Measurements from ENCODE around the gene NCEH1. TPM values are rescaled to one million over a fixed set of nuclear protein-coding genes. Genes with fewer than 3 reads are reported as not detected.
A peak's percentile ranks its signal among the peaks of the same experiment; 100 is the strongest.

The NCEH1 gene
- total and polyA plus RNA-seq, 4 donors, result 1.1 to 32.3 (median 2.5) TPM

DNA sequence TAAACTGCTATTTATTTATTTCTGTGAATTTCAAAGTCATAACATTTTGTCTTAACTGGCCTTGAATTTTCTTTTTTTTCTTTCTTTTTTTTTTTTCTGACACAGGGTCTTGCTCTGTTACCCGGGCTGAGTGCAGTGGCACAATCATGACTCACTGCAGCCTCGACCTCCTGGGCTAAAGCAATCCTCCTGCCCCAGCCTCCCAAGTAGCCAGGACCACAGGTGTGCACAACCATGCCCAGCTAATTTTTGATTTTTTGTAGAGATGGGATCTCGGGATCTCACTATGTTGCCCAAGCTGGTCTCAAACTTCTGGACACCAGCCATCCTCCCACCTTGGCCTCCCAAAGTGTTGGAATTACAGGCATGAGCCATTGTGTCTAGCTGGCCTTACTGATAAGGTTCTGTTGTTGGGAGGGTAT is 110.2 kb downstream of the NCEH1 start:
- Histone ChIP-seq H3K9ac (ENCODE audit: low read depth in 1 of 2, low read length in 2 of 2) (no peak overlapping the region), H3K36me3 (ENCODE audit: control insufficient read depth in 4 of 4, insufficient read depth in 3 of 4, low read depth in 1 of 4, low read length in 3 of 4) (no peaks in the 10 kb centered on the region), H3K9me3 (ENCODE audit: control insufficient read depth in 4 of 4, low read length in 3 of 4) (no peaks in the 10 kb centered on the region), H3K27ac (ENCODE audit: low read depth in 1 of 2, low read length in 2 of 2) (no peak overlapping the region), H3K4me3 (ENCODE audit: low read depth in 1 of 3, low read length in 3 of 3) (no peak overlapping the region), H3K4me1 (ENCODE audit: control insufficient read depth in 4 of 4, insufficient read depth in 4 of 4, low read length in 3 of 4) (peaks cover 3 to 29% (median 19%) of the 10 kb centered on the region in 4 donors), H3K27me3 (ENCODE audit: control insufficient read depth in 4 of 4, insufficient read depth in 4 of 4, low read length in 3 of 4) (no peaks in the 10 kb centered on the region)
- no peak for DNase-seq (ENCODE audit: low spot score)
- TF ChIP-seq, protein P1, sequence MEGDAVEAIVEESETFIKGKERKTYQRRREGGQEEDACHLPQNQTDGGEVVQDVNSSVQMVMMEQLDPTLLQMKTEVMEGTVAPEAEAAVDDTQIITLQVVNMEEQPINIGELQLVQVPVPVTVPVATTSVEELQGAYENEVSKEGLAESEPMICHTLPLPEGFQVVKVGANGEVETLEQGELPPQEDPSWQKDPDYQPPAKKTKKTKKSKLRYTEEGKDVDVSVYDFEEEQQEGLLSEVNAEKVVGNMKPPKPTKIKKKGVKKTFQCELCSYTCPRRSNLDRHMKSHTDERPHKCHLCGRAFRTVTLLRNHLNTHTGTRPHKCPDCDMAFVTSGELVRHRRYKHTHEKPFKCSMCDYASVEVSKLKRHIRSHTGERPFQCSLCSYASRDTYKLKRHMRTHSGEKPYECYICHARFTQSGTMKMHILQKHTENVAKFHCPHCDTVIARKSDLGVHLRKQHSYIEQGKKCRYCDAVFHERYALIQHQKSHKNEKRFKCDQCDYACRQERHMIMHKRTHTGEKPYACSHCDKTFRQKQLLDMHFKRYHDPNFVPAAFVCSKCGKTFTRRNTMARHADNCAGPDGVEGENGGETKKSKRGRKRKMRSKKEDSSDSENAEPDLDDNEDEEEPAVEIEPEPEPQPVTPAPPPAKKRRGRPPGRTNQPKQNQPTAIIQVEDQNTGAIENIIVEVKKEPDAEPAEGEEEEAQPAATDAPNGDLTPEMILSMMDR (IDR thresholded peaks at IDR 0.05; ENCODE audit: low read depth, low read length, missing input control), result no peak
- TF ChIP-seq JUND (IDR thresholded peaks at IDR 0.05), result no peak
- no peak for TF ChIP-seq NR2F2 (IDR thresholded peaks at IDR 0.05)
- TF ChIP-seq MAX (IDR thresholded peaks at IDR 0.05), result no peak
- no peak for TF ChIP-seq ATF3 (IDR thresholded peaks at IDR 0.05)
- TF ChIP-seq YY1 (IDR thresholded peaks at IDR 0.05), result no peak
- no peak for TF ChIP-seq HNF4G (IDR thresholded peaks at IDR 0.05)
- no peak for TF ChIP-seq GABPA (IDR thresholded peaks at IDR 0.05 in 1 of 2, conservative IDR thresholded peaks at IDR 0.05 in 1 of 2)
- TF ChIP-seq FOXA2 (IDR thresholded peaks at IDR 0.05), result no peak
- 84% methylated on average over 3 of the region's 3 CpGs for WGBS

DNA sequence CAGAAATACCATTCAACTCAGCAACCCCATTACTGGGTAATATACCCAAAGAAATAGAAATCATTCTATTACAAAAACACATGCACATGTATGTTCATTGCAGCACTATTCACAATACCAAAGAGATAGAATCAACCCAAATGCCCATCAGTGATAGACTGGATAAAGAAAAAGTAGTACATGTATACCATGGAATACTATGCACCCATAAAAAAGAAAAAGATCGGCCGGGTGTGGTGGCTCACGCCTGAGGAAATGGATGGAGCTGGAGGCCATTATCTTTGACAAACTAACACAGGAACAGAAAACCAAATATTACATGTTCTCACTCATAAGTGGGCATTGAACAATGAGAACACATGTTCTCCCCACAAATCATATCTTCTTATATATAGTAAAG is 112.0 kb downstream of the NCEH1 start:
- H3K4me1 ChIP-seq (ENCODE audit: control insufficient read depth in 4 of 4, insufficient read depth in 4 of 4, low read length in 3 of 4), result peaks cover 5 to 39% (median 20%) of the 10 kb centered on the region in 4 donors
- no peaks in the 10 kb centered on the region for H3K27me3 ChIP-seq (ENCODE audit: control insufficient read depth in 4 of 4, insufficient read depth in 4 of 4, low read length in 3 of 4)
- 96% methylated on average over 3 of the region's 3 CpGs for WGBS
- no peak overlapping the region for H3K27ac ChIP-seq (ENCODE audit: low read depth in 1 of 2, low read length in 2 of 2)
- no peak for TF ChIP-seq FOXA2 (IDR thresholded peaks at IDR 0.05)
- TF ChIP-seq NR2F2 (IDR thresholded peaks at IDR 0.05), result no peak
- no peak for TF ChIP-seq HNF4A (conservative IDR thresholded peaks at IDR 0.05)
- H3K9me3 ChIP-seq (ENCODE audit: control insufficient read depth in 4 of 4, low read length in 3 of 4), result no peaks in the 10 kb centered on the region
- H3K36me3 ChIP-seq (ENCODE audit: control insufficient read depth in 4 of 4, insufficient read depth in 3 of 4, low read depth in 1 of 4, low read length in 3 of 4), result no peaks in the 10 kb centered on the region
- H3K9ac ChIP-seq (ENCODE audit: low read depth in 1 of 2, low read length in 2 of 2), result no peak overlapping the region
- no peak for DNase-seq (ENCODE audit: low spot score)
- no peak overlapping the region for H3K4me3 ChIP-seq (ENCODE audit: low read depth in 1 of 3, low read length in 3 of 3)

DNA sequence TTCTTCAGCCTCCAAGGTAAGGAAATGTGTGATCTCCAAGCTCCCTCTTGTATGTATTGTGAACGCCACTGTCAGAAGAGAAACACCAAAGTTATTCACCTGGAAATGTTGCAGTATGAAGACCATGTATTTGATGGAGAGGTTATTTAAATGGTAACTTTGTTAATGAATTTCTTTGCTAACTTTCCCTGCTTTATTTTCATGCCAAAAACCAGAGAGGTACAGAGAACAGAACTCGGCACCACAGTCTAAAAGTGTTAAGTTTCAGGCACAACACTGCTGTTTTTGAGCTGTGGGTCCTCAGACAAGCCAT is 114.5 kb downstream of the NCEH1 start:
- Histone ChIP-seq H3K4me3 (ENCODE audit: low read depth in 1 of 3, low read length in 3 of 3) (no peak overlapping the region), H3K4me1 (ENCODE audit: control insufficient read depth in 4 of 4, insufficient read depth in 4 of 4, low read length in 3 of 4) (peaks cover 2 to 36% (median 16%) of the 10 kb centered on the region in 4 donors), H3K27ac (ENCODE audit: low read depth in 1 of 2, low read length in 2 of 2) (peak overlapping the region; percentile 33 to 88), H3K27me3 (ENCODE audit: control insufficient read depth in 4 of 4, insufficient read depth in 4 of 4, low read length in 3 of 4) (no peaks in the 10 kb centered on the region), H3K36me3 (ENCODE audit: control insufficient read depth in 4 of 4, insufficient read depth in 3 of 4, low read depth in 1 of 4, low read length in 3 of 4) (peaks cover 0 to 2% (median 0%) of the 10 kb centered on the region in 4 donors), H3K9me3 (ENCODE audit: control insufficient read depth in 4 of 4, low read length in 3 of 4) (no peaks in the 10 kb centered on the region), H3K9ac (ENCODE audit: low read depth in 1 of 2, low read length in 2 of 2) (peak overlapping the region in 1 of 2 donors; percentile 89)
- peak in 1 of 2 donors; percentile 31 for TF ChIP-seq RAD21 (IDR thresholded peaks at IDR 0.05)
- no peak for TF ChIP-seq SP1 (IDR thresholded peaks at IDR 0.05)
- 16% methylated on average over 2 of the region's 2 CpGs for WGBS
- no peak for DNase-seq (ENCODE audit: low spot score)

All from liver (tissue), 9 donors.